HG03565 (cell line): Measurements from ENCODE around the gene SLC22A16.

Experiments used
- ATAC-seq: cut with Tn5 transposase; IDR thresholded peaks from one replicate; pipeline ENCODE4 v1.9.1; 2021; ENCODE audit warnings: mild to moderate bottlenecking, moderate library complexity; ENCODE audit not compliant: unreplicated experiment

SLC22A16 gene

DNA sequence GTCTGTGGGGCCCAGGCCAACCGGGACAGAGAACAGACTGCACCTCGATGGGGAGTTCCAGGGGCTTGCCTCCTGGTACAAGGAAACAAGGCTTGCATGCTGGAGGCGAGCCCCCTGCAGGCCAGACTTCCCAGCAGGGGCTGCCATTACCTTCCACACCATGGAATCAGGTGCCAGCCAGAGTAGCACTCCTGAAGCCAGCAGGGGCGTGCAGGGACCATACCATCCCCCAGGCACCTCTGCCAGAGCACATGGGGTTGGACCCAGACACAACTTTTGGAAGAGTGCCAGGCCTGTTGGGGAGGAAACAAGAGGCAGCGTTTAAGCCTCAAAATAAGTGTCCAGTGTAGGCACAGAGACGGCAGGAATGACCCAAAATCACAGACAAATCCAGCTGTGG, 67.5 kb downstream of the SLC22A16 start:
- no peak for ATAC-seq

DNA sequence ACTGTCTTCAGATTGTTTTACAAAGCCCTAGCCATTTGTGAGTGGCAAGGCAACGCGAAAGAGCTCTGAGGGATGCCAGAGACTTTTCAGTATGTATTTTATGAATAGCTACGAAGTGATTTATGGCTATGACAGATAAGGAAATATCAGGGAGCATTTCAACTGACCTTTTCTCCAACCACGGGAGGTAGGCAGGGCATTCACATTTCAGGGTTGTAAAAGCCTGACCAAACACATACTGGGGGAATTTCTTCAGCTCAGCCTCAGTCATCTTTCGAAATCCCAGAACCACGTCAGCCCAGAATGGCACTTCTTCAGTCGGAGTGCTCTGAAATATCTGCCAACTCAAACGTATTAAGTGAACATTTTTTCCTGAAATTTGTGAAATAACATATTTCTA, 71.8 kb downstream of the SLC22A16 start:
- no peak for ATAC-seq

DNA sequence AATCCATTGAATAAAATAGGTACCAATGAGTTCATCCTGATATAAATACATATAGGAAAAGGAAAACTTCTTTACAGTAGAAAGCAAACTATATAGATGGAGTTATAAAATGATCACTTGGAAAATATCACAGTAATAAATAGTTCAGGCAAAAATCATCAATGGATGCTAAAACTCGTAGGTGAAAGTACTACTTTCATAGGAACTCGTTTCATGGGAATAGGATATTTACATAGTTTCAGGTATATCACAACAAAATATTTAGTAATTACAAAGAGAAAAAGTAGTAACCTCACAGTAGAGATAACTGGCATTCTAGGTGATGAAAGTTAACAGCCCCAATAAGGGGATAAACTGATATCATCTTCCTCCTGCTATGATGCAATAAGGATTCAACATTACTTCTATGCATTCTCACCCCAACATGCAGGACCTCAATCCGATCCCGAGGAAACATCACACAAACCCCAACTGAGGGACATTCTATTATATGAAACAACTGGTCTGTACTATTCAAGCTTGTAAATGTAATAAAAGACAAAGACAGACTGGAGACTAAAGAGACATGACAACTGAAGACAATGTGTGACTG, 74.7 kb downstream of the SLC22A16 start:
- ATAC-seq = no peak

DNA sequence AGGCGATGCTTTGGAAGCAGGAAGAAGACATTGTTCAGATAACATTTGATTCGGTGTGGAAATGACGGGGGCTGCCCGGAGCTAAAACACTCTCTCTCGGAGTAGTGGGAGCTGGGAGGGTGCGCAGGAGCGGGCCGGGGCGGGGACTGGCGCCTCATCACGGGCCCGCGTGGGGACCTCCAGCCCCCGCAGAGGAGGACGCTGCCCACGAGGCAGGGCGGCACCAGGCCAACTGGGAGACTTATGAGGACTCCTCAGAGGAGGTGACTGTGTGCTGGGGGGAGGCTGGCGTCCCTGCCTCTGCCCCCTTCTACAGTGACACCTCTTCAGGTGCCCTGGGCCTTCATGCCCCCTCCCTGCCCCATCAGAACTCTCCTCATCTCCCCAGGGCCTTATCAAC, 76.2 kb downstream of the SLC22A16 start:
- ATAC-seq = no peak

DNA sequence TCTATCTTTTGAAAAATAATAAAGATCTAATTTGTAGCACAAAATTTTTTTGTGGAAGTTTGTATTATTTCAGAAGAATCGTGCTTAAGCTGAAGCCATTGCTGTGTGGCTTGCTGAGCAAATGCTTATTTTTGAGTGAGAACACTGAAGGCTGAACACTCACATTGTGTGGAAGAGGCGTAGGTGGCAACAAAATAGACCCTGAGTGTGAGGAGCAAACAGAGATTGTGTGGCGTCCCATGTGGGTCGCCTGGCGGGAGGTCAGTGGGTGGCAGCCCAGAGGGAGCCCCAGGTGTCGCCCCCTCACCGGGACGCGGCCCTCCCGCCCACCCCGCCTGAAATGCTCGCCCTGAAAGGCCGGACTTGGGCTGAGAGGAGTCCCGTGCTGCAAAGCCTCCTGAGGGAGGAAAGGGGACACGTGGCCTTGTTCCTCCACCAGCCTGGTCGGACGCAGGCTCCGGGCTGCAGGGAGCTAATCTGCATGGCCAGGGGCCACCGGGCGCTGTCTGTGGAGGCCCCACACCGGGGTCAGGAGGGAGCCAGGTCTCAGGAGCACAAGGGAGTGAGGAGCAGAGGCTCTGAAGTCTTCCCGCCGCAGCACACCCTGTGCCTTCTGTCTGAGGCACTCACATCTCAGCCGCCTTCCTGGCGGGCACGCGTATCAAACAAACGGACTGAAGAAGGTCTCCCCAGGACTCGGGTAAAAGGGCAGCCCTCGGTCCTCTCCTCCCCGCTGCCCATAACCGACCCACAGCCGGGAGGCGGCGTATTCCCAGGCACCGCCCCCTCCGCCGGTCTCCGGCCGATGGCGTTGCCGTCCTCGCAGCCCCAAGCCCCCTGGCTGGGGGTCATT, 77.0 kb downstream of the SLC22A16 start:
- ATAC-seq = no peak

DNA sequence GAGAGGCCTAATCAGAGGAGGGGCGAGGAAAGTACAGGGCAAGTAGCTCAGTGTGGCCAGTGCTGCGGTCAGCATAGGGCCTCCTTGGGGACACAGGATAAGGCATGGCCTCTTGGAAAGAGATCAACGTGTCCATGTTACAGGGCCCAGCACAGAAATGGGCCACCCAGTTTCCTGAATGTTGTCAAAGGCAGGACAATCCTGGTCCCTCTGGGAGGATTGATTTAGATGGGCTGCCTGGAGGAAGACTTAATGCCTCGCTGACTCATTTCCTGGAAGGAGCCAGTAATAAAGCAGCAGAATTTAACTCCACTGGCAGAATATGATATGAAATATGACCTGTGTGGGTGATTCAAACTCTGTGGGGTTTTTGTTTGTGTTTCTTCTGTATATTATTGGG, 77.6 kb downstream of the SLC22A16 start:
- no peak for ATAC-seq

DNA sequence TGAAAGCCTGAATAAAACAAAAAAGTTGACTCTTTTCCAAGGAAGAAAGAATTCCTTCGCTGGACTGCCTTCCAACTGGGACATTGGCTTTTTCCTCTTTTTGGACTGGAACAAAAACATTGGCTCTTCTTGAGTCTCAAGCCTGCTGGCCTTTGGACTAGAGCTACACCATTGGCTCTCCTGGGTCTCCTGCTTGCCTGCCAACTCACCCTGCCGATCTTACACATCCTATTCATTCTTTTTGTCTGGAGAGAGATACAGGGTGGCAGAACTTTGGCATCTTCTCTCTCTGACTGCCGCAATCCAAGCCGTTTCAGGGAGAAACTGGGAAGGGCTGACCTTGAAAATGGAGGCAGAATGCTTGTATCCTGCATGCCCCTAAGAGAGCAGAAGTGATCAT, 81.2 kb downstream of the SLC22A16 start:
- ATAC-seq = no peak

DNA sequence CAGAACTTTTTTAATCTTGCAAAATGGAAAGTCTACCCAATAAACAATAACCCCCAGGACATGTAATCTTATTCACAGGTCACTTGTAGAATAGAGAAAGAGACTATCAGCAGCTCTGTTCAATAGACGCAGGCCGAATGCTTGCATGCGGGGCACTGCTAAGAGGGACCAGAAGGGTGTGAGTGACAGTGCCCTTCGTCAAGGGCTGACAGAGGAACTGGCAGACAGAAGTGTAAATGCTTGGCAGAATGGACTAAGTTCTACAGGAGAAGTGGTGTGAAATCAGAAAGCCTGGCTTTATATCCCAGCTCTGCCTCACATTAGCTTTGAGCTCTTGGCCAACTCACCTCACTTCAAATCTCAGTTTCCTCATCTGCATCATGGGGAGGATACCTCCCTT, 82.0 kb downstream of the SLC22A16 start:
- no peak for ATAC-seq

DNA sequence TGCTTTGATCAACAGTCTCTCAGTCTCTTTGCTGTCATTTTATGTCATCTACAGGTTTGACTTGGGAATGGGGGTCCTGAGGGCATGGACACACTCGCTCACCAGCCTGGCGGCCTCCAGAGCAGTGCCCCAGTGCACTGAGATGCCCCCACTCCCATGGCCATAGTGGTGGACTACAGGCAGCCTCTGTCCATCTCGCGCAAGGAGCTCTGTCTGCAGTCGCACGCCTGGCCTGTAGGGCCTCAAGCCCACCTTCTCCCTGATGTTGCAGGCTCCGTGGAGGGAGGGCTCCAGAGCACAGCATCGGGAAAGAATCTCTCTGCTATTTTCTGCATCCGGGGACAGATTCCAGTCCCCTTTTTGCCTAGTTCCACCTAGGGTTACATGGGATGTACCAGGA, 83.7 kb downstream of the SLC22A16 start:
- no peak for ATAC-seq

DNA sequence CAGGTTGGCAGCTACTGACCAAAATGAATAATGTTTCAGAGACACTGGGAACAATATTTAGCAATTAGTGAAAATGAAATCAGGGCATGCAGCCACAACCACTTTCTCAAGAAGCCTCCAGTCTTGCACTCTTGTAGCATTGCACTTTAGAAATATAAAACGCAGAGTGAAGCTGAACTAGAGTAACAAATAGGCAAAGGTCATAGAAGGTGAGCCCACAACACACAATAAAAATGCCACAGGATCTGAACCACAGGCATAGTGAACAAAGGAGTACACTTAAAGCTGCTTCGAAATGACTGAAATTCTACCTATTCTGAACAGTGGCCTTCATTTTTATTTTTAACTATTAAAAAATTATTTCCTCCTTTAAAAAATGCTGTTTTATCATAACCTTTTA, 86.0 kb downstream of the SLC22A16 start:
- no peak for ATAC-seq

DNA sequence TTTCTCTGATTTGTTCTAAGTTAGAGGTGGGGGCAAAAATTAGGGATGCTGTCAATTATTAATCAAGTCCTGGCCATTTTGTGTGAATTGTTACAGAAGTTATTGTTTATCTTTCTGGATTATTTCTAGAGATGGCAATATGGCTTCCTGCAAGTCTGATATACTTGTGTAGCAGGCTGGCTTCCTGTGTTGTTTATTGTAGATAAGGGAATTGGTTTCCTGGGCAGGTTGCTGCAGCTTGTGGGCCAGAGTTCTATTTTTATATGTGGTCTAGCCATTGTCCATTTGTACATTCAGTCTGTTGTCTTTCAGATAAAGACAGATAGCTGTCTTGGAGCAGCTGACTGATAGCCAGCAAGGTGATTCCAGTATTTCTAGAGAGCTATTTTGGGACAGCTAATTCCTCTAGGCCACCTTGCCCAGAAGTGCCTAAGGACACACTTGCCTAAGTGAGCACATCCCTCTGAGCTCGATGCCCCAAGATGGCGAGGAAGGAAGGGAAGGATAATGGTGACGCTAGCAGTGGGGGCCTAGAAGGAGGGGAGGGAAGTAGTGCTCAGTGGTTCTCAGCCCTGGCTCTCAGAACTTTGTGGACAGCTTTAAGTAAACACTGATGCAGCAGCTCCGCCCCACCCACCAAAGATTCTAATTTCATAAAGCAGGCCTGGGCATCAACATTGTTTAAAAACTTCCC, 86.6 kb downstream of the SLC22A16 start:
- ATAC-seq = no peak

DNA sequence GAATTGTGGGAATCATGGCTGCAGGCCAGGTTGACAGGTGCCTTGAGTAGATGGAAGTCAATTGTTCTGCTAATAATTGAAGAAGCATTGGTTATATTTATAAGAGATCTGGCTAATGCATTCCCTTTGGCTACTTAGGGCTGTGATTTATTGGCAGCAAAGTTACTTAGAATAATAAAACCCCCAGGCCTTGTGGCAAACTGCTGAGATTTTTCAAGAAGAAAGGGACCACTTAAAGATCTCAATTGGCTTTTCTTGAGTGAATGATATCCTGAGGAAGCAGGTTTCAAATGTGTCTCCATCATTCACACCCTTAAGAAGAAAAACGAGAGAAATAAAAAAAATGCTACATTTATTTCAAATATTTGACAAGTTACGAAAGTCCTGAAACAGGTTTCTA, 88.4 kb downstream of the SLC22A16 start:
- ATAC-seq = no peak

DNA sequence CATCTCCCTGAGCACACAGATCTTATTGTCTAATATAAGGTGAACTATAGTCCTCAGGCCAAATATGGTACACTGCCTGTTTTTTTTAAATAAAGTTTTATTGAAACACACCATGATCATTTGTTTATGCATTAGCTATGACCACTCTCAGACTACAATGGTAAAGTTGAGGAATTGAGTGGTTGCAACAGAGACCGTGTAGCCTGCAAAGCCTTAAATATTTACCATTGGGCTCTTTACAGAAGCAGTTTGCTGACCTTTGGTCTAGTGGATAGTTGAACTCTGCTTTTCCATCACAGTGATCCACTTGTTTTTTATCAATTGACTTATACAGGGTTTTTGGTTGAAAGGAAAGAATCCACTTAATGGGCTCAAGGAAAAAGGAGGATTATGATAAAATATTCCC, 91.0 kb downstream of the SLC22A16 start:
- ATAC-seq = no peak

DNA sequence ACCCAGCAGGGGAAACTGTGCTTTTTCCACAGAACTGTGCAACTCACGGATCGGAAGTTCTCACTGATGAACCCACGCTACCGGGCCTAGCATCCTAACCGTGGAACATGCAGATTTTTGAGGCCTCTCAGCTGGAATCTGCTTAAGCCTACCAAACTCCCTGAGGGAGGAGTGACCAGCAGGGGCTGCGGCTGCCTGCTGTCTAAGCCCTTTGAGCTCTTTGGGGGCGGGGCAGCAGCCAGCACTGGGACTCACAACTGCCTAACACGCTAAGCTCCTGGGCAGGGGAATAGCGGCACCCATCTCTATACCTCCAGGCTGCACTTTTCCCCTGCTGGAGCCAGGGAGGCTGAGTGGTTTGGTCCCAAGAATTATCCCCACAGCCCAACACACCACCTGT, 97.9 kb downstream of the SLC22A16 start:
- ATAC-seq = no peak
